D721Med (cell line): ENCODE results near the gene TTC27.

Experiments used
- DNase-seq: peaks from one replicate; pipeline ENCODE4 v3.0.0; 2011; ENCODE audit warnings: low spot score; ENCODE audit not compliant: insufficient read length
- FAIRE-seq: peaks from 2 replicates; lab custom pipeline; 2011; peaks lifted over from hg19 to GRCh38; lab: Jason Lieb, UNC
- CTCF ChIP-seq: IDR thresholded peaks from 2 replicates; pipeline ENCODE4 v1.5.1; 2012; ENCODE audit warnings: mild to moderate bottlenecking, control low read depth; ENCODE audit not compliant: insufficient read depth; ENCODE audit errors: missing control alignments

Gene TTC27

GRCh38 chr2:32783469-32783868 is 155.6 kb downstream of the TTC27 start:
- TF ChIP-seq CTCF = no peak
- DNase-seq (no peak), FAIRE-seq (no peak)

GRCh38 chr2:32783933-32784332 is 156.1 kb downstream of the TTC27 start:
- DNase-seq (no peak), FAIRE-seq (no peak)
- TF ChIP-seq CTCF = no peak

GRCh38 chr2:32787207-32787606 is 159.4 kb downstream of the TTC27 start:
- DNase-seq = no peak
- FAIRE-seq = no peak
- no peak for TF ChIP-seq CTCF

- no peak for TF ChIP-seq CTCF
- DNase-seq (peak; percentile 35), FAIRE-seq (no peak)
Observed at GRCh38 chr2:32788114-32788513, 160.3 kb downstream of the TTC27 start.

- DNase-seq = no peak
- no peak for TF ChIP-seq CTCF
- no peak for FAIRE-seq
Observed at GRCh38 chr2:32792416-32792815, 164.6 kb downstream of the TTC27 start.

GRCh38 chr2:32798829-32799228 is 171.0 kb downstream of the TTC27 start:
- FAIRE-seq (no peak), DNase-seq (no peak)
- no peak for TF ChIP-seq CTCF

GRCh38 chr2:32801741-32802140 is 173.9 kb downstream of the TTC27 start:
- DNase-seq (no peak), FAIRE-seq (no peak)
- TF ChIP-seq CTCF = no peak
